HG02970 (cell line): ENCODE results near the gene KRTAP12-3.
"Not testable (repeated sequence)": the region's sequence is repeated elsewhere in the genome, so short reads cannot be mapped to it uniquely, and the experiment has no call there.

Experiments used
- ATAC-seq: cut with Tn5 transposase; IDR thresholded peaks from one replicate; pipeline ENCODE4 v1.9.1; 2021; ENCODE audit warnings: mild to moderate bottlenecking, moderate library complexity, moderate number of reproducible peaks; ENCODE audit not compliant: unreplicated experiment, low FRiP score

KRTAP12-3 gene

DNA sequence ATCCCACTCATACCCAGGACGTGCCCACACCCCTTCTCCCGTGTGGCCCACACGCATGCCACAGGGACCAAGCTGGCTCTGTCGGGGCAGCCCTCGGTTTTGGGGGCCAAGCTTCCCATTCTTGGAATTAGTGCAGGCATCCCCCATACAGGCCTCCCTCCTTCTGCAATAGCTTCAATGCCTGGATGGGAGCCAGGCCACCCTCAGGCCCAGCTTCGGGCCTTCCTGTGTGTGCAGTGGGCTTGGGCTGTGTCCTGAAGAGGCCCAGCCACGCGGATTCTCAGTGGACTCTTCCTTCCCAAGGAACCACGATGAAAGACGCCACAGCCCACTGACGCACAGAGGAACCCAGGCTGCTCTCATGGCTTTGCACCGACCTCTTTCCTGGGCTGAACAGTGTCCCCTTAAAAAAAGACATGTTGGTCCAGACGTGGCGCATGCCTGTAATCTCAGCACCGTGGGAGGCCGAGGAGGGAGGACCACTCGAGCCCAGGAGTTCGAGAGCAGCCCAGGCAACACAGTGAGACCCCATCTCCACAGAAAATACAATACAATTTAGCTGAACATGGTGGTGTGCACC, 8.1 kb upstream of the KRTAP12-3 start:
- no peak for ATAC-seq

DNA sequence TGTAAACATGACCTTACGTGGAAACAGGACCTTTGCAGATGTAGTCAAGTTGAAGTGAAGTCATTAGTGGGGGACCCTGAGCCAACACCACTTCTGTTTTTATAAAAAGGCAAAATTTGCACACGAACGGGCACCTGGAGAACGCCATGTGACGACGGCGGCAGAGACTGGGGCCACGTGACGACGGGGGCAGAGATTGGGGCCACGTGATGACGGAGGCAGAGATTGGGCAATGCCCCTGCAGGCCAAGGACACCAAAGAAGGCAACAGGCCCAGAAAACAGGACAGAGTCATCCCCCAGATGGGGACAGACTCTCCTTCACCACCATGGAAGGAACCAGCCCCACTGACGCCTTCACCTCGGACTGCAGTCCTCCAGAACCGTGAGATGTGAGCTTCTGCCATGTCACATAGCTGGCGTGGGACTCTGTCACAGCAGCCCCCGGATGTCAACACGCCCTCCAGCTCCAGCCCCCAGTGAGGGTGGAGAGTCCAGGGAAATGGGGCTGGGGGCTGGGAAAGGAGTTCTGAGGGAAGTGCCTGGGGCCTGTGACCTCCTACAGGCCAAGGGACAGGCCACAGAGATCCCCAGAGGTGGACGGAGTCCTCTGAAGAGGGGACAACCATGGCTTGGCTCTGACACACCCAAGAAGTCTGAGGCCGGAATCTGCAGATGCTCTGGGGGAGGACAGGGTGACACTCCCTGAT, 7.3 kb upstream of the KRTAP12-3 start:
- no peak for ATAC-seq

DNA sequence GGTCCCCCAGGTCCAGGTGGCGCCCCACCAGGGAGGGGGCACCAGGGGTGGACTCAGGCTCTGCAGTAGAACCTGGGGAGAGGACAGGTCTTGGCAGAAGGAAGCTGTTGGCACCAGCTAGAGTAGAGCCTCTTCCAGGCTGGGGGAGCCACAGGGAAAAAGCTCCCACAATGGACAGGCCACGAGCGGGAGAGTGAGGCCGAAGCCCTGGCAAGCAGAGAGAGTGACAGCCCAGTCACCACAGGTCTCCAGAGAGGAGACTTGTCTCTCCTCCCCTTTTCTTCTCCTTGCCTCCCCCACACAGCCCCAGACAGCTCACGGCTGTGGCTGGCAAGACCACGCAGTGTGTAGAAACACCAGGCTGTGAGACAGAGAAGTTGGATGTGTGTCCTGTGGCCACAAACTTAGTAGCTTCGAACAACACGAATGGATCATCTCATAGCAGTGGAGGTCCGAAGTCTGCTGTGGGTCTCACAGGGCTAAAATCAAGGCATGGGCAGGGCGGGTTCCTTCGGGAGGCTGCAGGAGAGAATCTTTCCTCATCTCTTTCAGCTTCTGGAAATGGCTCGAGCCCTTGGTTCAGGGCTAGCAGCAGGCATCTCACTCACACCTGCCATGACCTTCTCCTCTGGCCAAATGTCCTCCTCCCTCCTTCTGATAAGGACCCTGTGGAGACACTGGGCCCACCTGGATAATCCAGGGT, 6.6 kb upstream of the KRTAP12-3 start:
- ATAC-seq, result no peak

DNA sequence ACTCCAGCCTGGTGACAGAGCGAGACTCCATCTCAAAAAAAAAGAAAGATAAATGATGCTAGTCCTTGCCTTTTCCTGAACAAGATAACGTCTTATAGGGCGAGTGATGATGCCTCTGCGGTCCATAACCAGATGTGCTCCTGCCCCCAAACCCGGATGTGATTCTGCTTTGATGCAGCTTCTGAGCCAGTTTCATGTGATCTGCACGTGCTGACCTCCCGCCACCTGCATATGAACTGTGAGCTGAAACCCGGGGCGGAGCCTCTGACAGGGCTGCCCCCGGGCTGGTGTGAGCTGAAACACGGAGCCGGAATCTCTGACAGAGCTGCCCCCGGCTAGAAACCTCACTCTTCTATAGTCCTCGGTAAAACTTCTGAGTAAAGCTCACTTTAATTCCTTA, 4.6 kb upstream of the KRTAP12-3 start:
- ATAC-seq, result no peak

DNA sequence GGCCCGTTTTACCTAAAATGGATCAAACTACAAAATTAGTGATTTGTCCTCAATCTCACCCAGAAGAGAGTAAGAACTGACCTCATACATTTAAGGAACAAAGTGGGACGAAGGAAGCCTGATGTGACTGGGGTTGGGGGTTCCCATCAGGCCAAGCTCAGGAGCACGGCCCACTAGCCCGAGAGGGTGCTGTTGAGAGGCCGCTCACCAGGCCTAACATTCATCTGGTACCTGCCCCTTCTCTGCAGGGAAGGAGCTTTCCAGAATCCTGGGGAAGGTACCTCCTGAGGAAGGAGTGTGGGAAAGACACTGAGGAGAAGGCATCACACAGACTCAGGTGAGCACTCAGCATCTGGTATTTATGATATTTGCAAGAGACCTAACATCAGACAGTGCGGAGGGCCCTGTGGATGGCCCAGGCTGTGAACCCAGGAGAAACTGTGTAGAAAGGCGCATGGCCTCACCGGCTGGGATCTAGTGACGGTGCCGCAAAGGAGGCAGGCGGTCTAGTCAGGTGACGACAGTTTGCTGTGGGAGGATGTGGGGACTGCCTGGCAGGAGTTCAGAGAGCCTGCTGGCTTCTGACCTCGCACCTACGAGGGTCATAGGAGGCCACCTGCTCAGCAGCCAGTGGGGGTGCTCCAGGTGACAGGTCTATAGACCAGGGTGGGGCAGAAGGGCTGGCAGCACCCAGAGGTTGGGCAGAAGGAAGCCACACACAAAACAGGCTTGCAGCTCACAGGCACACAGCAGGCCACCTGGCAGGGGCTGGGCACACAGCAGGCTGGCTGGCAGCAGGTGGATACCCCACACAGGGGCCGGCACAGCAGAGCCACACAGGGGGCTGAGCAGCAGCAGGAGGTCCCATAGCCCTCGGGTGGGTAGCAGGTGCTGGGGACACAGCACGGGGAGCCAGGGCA, 3.8 kb upstream of the KRTAP12-3 start:
- ATAC-seq, result no peak

DNA sequence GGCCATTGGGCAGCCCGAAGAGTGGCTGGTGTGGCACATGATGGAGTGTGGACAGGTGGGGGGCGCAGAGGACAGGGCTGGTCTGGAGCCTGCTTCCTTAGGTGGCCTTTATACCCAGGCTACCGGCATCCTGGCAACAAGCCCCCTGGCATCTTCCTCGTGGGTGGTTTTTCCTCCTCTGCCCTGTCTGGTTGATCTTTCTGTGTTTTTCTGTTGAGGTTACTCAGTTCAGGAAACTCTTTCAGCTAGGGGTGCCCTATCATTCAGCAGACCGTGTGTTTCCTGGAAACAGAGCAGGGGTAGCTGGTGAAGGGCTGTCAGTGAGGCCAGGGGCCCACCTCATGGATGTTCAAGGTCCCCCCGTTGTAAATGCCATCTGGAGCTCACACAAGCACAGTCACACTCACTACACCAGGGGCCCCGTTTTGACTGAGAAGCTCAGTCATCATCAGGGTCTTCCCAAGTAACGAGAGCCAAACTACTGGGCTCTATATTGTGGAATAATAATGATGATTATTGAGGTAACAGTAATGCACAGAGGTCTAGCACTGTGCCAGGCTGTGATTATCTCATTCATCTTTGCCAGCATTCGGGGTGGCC, 3.1 kb upstream of the KRTAP12-3 start, which contains the start of gene KRTAP12-4:
Gene KRTAP12-4, minus strand, starts transcription at position 84 of the 600 bp plus-strand sequence. Its CDS starts 45 bp downstream, at position 39.
- no peak for ATAC-seq

DNA sequence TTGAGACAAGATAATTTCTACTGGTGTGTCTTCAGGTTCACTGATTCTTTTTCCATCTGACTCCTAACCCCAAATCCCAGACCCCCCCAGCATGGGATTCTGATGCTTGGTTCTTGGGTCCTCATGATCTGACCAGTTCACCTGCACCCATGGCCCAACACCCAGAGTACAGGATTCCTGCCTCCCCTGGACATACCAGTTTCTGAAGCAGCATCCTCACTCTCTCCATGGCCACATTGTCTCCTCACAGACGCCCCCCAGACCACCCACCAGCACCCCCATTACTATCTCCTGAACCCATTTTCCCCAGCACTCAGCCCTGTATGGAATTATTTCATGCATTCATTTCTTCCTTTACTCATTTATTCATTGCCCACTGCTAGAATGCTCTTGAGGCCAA, 864 bp upstream of the KRTAP12-3 start:
- ATAC-seq, result no peak

DNA sequence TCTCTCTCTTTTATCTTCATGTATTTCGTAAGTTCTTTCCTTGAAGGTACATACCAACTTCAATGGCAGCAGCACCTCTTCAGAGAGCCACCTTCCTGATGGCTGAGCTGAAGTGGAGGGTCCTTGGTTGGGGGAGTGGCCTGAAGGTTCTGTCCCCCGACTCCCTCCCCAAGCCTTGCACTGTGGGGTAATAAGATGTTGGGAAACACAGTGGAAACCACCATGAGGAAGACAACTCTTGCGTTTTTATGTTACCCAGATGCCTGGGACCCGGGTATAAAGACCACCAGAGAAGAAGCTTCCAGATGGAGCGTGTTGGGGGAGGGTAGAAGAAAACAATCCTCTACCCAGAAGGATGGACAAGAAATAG, 794 bp downstream of the KRTAP12-3 start:
- no peak for ATAC-seq

DNA sequence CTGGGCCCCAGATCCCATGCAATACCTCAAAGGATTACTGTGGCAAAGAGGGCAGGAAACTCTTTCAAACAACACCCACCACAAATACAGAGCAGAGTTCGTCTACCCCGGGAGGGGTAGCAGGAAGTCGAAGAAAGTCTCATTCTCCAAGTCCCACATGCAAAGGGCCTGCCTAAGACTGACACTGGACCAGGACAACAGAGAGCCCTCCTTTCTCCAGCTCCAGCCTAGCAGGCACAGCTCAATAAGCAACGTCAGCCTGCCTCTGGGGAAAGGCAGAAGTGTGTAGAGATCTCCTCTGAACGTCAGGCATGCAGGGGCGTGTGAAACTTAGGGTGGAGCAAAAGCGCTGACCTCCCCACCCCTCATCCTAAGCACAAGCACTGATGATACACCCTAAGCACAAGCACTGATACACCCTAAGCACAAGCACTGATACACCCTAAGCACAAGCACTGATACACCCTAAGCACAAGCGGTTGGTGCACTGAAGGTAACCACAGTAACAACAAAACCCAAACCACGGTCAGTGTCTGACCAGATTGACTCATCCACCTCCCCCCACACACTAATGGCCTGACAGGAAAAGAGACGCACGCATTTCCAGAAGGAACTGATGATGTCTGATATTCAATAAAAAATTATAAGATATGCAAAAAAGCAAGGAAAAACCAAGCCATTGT, 1.3 kb downstream of the KRTAP12-3 start:
- no peak for ATAC-seq

DNA sequence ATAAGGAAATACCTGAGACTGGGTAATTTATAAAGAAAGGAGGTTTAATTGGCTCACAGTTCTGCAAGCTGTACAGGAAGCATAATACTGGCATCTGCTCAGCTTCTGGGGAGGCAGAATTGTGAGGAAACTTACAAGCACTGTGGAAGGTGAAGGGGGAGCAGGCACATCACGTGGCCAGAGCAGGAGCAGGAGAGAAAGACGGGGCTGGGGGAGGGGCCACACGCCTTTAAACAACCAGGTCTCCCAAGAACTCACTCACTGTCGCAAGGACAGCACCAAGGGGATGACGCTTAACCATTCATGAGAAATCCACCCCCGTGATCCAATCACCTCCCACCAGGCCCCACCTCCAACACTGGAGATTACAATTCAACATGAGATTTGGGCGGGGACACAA, 3.8 kb downstream of the KRTAP12-3 start:
- ATAC-seq, result not testable (repeated sequence)

DNA sequence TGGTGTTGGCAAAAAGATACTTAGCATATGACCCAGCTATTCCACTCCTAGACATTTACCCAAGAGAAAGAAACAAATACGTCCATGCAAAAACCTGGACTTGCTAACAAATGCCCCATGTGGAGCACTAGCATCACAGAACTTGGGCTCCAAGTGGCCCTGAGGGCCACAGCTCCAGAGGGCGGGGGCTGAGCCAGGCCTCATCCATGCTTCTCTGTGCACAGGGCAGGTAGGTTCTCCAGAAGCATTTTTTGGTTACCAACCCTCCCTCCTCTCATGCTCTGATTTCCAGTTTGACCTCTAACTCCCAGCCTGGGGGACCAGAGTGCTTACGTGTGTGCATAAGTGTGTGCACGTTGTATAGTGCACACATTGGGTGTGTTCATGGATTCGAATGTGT, 7.0 kb downstream of the KRTAP12-3 start:
- ATAC-seq, result no peak

DNA sequence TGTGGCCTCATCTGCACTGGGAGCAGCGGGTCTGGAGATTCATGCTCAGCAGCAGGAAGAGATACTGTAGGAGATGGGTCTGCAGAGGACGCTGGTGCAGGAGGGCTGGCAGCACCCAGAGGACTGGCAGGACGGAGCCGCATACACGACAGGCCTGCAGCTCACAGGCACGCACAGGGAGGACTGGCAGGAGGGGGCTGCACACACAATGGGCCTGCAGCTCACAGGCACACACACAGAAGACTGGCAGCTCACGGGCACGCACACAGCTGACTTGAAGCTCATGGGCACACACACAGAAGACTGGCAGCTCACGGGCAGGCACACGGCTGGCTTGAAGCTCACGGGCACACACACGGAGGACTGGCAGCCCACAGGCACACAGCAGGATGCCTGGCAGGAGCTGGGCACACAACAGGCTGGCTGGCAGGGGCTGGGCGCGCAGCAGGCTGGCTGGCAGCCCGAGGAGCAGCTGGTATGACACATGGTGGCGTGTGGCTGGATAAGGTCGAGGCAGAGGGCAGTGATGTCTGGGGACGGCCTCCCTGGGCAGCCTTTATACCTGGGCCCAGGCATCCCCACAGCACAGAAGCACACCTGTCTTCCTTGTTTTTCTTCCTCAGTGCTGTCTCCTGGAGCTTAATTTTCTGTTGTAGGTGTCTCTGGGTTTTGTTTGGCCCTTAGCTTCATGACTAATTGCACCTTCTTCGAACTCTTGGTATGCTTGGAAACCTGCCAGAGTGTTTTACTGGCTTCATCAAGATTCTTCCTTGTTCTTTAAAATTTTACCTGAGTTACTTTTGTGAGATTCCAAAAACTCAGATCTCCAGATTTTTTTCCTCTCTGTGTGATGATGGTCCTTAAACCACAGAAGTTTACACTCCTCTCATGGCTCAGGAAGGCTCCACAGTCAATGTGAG, 8.9 kb downstream of the KRTAP12-3 start, which contains the start of gene KRTAP12-2:
Gene KRTAP12-2, minus strand, starts transcription at position 527 of the 920 bp plus-strand sequence. Its CDS starts 41 bp downstream, at position 486.
- no peak for ATAC-seq

DNA sequence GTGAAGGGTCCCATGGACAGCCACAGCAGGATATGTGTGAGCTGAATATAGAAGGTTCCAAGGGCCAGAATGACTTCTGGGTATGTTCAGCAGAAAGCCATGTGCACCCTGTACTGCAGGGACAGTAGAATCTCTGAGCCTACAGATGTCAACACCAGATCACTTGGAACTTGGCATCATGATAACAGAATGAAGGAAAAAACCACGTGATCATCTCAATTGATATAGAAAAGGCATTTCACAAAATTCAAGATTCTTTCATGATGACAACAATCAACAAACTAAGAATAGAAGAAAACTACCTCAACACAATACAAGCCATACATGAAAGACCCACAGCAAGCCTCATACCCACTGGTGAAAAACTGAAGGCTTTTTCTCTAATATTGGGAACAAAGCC, 9.9 kb downstream of the KRTAP12-3 start:
- ATAC-seq, result no peak

DNA sequence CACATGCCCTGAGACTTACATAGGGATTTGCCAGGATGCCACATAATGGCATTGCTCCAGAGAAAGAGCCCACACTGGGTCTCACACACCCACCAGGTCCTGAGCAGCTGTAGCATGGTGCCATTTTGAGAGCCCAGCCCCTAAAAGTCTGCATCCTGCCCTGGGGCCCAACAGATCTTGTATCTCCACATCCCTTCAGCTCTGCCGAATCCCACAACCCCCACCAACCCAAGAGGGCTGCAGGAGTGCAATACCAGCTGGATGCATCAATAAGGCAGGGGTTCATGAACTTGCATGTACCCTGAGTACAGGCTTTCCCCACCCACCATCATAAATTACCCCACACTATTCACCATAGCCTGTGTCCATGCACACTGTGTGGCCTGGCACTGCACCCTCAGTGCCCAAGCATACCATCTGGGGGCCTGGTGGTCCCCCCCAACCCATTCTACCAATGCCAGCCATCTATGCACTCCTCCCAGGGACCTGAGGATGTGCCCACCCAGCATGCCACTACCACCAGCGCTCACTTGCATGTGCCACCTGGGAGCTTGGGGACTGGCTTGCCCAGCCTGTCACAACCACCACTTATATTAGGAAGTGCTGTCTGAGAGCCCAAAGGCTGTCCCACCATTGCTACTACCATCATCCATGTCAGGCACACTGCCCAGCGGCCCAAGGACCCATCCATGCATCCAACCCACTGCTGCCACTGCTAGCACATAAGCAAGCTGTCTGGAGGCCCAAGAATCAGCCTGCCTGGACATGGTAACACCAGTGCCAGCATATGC, 13.1 kb downstream of the KRTAP12-3 start:
- ATAC-seq, result no peak

DNA sequence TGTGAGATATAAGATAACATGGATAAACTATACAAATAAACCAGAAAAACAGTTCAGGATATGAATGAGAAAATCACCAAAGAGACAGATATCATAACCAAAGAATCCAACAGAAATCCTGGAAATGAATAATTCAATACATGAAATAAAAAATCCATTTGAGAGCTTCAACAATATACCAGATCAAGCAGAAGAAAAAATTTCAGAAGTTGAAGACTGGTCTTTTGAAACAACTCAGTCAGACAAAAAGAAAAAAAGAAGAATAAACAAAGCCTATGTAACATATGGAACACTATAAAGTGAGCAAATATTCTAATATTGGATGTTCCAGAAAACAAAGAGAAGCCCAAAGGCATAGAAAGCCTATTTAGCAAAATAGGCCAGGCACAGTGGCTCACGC, 14.2 kb downstream of the KRTAP12-3 start:
- no peak for ATAC-seq

DNA sequence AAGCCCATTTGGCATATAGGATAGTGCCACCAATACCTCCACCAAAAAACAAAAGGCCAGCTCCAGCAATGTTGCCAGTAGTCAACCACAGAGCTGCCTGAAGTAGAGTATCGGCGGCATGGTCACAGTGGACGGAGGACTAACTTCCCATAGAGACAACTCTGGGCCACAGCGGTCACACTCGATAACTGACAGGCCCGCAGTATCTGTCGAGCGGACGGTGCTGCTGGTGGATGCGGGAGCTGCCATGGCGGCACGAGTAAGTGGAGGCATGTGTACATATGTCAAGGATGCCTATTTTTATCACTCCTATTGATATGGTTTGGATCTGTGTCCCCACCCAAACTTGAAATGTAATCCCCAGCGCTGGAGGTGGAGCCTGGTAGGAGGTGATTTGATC, 20.1 kb downstream of the KRTAP12-3 start:
- no peak for ATAC-seq

DNA sequence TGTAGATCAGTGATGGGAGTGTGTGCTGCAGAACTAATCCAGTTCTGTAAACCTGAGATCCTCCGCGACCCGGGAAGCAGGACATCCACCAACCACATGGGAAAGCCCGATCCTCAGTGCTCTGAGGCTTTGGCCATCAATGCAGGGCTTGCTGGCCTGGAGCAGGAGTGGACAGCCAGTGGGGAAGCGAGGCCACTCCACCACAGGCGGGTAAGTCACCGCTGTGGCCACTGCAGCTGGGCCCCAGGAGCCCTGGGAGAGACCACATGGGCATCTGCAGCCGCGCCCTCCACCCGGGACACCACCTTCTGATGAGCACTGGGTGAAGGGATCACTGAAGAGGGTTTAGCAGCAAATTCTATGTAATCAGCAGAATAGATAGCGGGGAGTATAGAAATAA, 23.4 kb downstream of the KRTAP12-3 start:
- ATAC-seq, result no peak
